Endothelial cell (in vitro differentiated cells): ENCODE data around the gene KIF5C. TPM values are rescaled to one million over a fixed set of nuclear protein-coding genes. Genes with fewer than 3 reads are reported as not detected.

ENCODE experiments used
- DNase-seq: peaks from one replicate; pipeline ENCODE4 v3.0.0; 2021; ENCODE audit warnings: low spot score
- H3K27ac Mint-ChIP-seq: one replicate; pipeline ENCODE4 v1.8.0; 2021; ENCODE audit warnings: mixed read lengths, inconsistent platforms; ENCODE audit not compliant: unreplicated experiment
- H3K27me3 Mint-ChIP-seq: one replicate; pipeline ENCODE4 v1.8.0; 2021; ENCODE audit warnings: mild to moderate bottlenecking, moderate library complexity, mixed read lengths, inconsistent platforms; ENCODE audit not compliant: unreplicated experiment
- H3K36me3 Mint-ChIP-seq: one replicate; pipeline ENCODE4 v1.8.0; 2021; ENCODE audit warnings: mild to moderate bottlenecking, low read depth, mixed read lengths, inconsistent platforms; ENCODE audit not compliant: unreplicated experiment
- H3K4me1 Mint-ChIP-seq: one replicate; pipeline ENCODE4 v1.8.0; 2021; ENCODE audit warnings: mild to moderate bottlenecking, mixed read lengths, inconsistent platforms; ENCODE audit not compliant: unreplicated experiment
- H3K4me3 Mint-ChIP-seq: one replicate; pipeline ENCODE4 v1.8.0; 2021; ENCODE audit warnings: mild to moderate bottlenecking, mixed read lengths, inconsistent platforms; ENCODE audit not compliant: unreplicated experiment
- H3K9me3 Mint-ChIP-seq: one replicate; pipeline ENCODE4 v1.8.0; 2021; ENCODE audit warnings: mixed read lengths, inconsistent platforms; ENCODE audit not compliant: unreplicated experiment
- CTCF ChIP-seq: fragments of 200-600 bp; sonication (generic); IDR thresholded peaks from one replicate; pipeline ENCODE4 v1.5.0; 2021; ENCODE audit warnings: antibody characterized with exemption; ENCODE audit not compliant: unreplicated experiment
- total RNA-seq: library from RNA; stranded (reverse); fragmentation: NEBNext Ultra II Directional; extraction: Animal tissue kit (Norgen Biotek cat#: 25700); gene quantifications from one replicate; pipeline ENCODE4 v1.2.1, GENCODE V29; 2021; ENCODE audit not compliant: unreplicated experiment

KIF5C gene
- total RNA-seq, 1 donor from 2014 or later: 50.6 TPM

- no peak for TF ChIP-seq CTCF
- Mint-ChIP-seq H3K4me1 (peaks cover 15% of the 10 kb centered on the region), H3K9me3 (no peaks in the 10 kb centered on the region), H3K36me3 (no peaks in the 10 kb centered on the region), H3K27ac (no peak overlapping the region), H3K4me3 (peak overlapping the region; percentile 19), H3K27me3 (peaks cover 16% of the 10 kb centered on the region)
- no peak for DNase-seq
Observed at GRCh38 chr2:149037851-149038250, 162.8 kb downstream of the KIF5C start.

DNA sequence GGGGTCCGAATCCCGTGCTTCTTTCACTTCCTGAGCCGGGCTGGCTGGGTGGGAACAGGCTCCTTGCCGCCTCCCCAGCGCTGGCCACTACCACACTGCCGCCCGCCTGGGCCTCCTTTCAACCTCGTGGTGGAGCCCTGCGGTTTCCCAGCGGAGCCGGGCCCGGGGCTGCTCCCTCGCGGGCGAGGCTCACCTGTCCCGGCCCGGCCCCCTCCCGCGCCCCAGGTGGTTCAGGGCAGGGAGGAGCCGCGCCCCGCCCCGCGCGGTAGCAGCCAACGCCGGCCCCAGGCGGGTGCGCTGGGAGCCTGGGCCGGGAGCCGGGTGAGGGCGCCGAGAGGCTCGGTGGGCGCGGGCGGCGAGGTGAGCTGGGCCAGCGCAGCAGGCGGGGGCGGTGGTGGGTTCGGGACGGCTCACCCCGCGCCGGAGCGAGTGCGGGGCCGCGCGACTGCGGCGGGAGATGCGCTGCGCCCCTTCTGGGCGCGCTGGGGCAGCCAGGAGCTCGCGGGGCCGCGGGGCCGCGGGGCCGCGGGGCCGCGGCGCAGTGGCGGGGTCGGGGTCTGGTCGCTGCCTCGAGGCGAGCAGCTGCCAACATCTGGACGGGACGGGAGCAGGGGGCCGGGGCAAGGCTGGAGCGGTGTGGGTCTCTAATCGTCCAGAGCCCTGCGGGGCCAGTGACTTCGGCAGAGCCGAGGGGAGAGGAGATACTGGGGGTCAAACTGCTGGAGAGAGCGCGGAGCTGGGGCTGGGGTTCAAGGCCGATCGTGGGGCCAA lies 163.6 kb downstream of the KIF5C start, which contains the start of gene LYPD6B:
TSS of gene LYPD6B (plus strand) at position 258 of the 771 bp plus-strand sequence. CDS start 92,250 bp downstream, outside the sequence.
- H3K27ac Mint-ChIP-seq: no peak within 1 kb of the TSS
- DNase-seq: peak; percentile 38
- peaks cover 16% of the 10 kb centered on the region for H3K27me3 Mint-ChIP-seq

DNA sequence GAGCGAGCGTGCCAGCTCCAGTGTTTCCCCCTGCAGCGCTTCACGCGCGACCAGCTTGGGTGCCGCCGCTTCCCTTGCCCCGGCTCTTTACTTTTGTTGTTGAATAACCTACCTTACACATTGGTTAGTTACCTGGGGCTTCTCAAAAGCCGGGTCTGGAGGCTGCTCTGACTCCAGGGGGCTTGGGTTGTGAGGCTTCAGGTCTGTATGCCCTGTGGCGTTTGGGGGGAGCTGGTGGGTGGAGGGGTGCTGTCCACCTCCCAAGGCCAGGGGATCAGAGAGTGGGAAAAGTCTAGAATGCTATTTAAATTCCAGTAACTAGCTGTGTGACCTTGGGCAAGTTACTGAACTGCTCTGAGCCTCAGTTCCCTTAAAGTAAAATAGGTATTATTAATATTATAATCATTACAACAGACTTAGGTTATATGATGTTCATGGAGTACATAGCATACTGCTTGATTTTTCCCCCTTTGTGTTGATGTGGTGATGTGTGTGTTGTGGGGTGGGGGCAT lies 164.2 kb downstream of the KIF5C start:
- TF ChIP-seq CTCF: no peak
- H3K4me3 Mint-ChIP-seq: peak overlapping the region; percentile 81
- H3K36me3 Mint-ChIP-seq: no peaks in the 10 kb centered on the region
- peaks cover 16% of the 10 kb centered on the region for H3K27me3 Mint-ChIP-seq
- H3K4me1 Mint-ChIP-seq: peaks cover 5% of the 10 kb centered on the region
- no peak overlapping the region for H3K27ac Mint-ChIP-seq
- no peaks in the 10 kb centered on the region for H3K9me3 Mint-ChIP-seq
- no peak for DNase-seq

More for the DNA sequence above, 163.6 kb downstream of the KIF5C start, which contains the start of gene LYPD6B:
- Mint-ChIP-seq H3K9me3 (no peaks in the 10 kb centered on the region), H3K4me3 (peak within 1 kb of the TSS; percentile 81), H3K36me3 (no peaks in the 10 kb centered on the region), H3K4me1 (peaks cover 9% of the 10 kb centered on the region)
- TF ChIP-seq CTCF: no peak

- Mint-ChIP-seq H3K4me3 (no peak overlapping the region), H3K36me3 (no peaks in the 10 kb centered on the region), H3K4me1 (peaks cover 3% of the 10 kb centered on the region), H3K27ac (no peak overlapping the region), H3K9me3 (no peaks in the 10 kb centered on the region), H3K27me3 (peaks cover 16% of the 10 kb centered on the region)
- DNase-seq: peak; percentile 56
- TF ChIP-seq CTCF: peak; percentile 77
Observed at GRCh38 chr2:149040451-149040850, 165.4 kb downstream of the KIF5C start.

- H3K4me1 Mint-ChIP-seq: peaks cover 3% of the 10 kb centered on the region
- no peaks in the 10 kb centered on the region for H3K36me3 Mint-ChIP-seq
- H3K4me3 Mint-ChIP-seq: no peak overlapping the region
- peaks cover 14% of the 10 kb centered on the region for H3K27me3 Mint-ChIP-seq
- TF ChIP-seq CTCF: no peak
- no peak overlapping the region for H3K27ac Mint-ChIP-seq
- no peak for DNase-seq
- no peaks in the 10 kb centered on the region for H3K9me3 Mint-ChIP-seq
Observed at GRCh38 chr2:149041482-149041881, 166.5 kb downstream of the KIF5C start.
